ENCODE results near the gene EIF3I.

EIF3I gene

GRCh38 chr1:32221980-32222755, at the start of gene EIF3I, which contains the start of gene TMEM234:
Gene EIF3I, plus strand, starts transcription at chr1:32222407. Its CDS starts 35 bp downstream, at chr1:32222442.
Gene TMEM234, minus strand, starts transcription at chr1:32222353. Its CDS starts 31 bp downstream, at chr1:32222322.
- peak within 1 kb of the TSS; percentile 93 for H3K4me3 Mint-ChIP-seq
- H3K4me1 Mint-ChIP-seq: peaks cover 41% of the 10 kb centered on the region
- ATAC-seq: peak; percentile 95

DNA sequence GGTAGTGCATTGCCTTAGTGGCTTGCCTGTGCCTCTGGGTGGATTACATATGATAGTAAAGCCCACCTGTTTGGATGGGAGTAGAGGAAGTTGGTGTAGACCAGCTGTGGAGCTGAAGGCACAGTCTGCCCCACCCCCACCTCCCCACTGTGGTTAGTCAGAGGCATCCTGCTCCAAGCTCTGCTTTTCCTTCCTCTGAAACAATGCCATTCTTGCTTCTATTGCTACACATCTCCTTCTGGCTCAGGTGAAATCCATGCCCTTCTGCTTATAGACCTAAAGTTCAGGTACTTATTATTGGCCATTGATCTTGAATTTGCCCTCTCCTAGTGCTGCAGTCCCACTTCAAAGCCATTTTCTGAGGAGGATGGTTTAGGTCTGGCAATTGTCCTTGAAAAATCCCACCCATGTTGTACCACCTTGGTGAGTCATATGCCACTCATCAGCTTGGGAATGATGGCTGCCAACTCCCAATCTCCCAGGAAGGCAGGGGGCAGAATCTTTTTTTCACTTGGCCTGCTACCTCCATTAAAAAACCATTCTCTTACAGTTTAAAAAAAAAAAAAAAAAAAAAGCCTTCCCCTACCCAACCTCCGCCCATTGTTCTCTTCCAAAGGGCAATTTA, 49.5 kb upstream of the EIF3I start:
- Mint-ChIP-seq H3K27ac (no peak overlapping the region), H3K36me3 (ENCODE audit: low read depth) (peaks cover 47% of the 10 kb centered on the region)

More at GRCh38 chr1:32221980-32222755, at the start of gene EIF3I, which contains the start of gene TMEM234:
- Mint-ChIP-seq H3K9me3 (no peaks in the 10 kb centered on the region), H3K27ac (peak within 1 kb of the TSS; percentile 91), H3K36me3 (ENCODE audit: low read depth) (peaks cover 30% of the 10 kb centered on the region), H3K27me3 (no peaks in the 10 kb centered on the region)
- DNase-seq: peak; percentile 90

DNA sequence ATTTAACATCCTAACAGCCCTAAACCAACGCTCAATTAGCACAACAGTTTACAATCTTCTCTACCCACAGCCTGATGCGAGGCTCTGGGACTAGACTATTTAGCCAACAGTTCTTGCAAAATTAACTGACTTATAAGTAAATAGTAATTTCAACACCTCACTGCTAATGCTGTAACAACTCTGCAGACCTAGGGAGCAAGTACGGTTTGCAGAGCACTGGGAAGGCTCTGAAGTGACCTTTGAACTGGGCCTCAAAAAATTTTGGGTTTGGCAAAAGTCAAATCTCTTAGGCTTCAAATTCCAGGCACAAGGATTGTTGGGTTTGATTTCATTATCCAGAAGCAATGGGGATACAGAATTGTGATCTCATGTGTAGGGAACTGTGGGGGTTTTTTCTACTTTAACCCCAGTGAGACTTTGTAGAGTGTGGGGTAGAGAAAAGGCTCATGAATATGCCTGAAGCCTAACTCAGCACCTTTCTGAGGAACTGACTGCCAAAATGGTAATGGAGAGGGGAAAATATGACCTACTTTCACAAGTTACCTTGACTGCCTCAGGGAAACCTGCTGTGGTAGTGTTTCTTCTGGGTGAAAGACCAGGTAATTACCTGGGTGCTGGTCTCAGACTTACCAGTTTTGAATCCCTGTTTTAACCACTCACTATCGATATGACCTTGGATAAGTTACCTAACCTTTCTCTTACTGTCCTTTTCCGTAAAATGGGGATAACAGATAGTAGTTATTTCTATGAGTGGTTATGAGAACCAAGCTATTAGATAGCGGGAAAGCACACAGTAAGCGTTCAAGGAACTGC, 43.6 kb upstream of the EIF3I start:
- Mint-ChIP-seq H3K4me3 (peak overlapping the region; percentile 94), H3K36me3 (ENCODE audit: low read depth) (peaks cover 33% of the 10 kb centered on the region), H3K27me3 (no peaks in the 10 kb centered on the region), H3K4me1 (peaks cover 45% of the 10 kb centered on the region), H3K27ac (peak overlapping the region; percentile 98), H3K9me3 (no peaks in the 10 kb centered on the region)
- DNase-seq (no peak), ATAC-seq (no peak)

More for the DNA sequence above, 49.5 kb upstream of the EIF3I start:
- no peak for DNase-seq
- no peak overlapping the region for H3K4me3 Mint-ChIP-seq
- no peak for ATAC-seq
- H3K4me1 Mint-ChIP-seq: peaks cover 6% of the 10 kb centered on the region
- no peaks in the 10 kb centered on the region for H3K9me3 Mint-ChIP-seq
- H3K27me3 Mint-ChIP-seq: no peaks in the 10 kb centered on the region

DNA sequence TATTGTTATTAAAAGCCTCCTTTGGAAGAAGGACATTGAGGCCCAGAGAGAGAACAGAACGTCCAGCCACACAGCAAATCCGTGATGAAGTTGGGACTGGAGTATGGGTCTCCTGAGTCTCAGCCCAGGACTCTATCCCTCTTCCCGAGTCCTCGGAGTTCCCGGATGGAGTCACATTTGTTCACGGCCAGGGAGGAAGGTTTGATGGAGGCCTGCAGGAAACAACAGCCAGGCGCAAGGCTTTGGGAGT, 43.1 kb upstream of the EIF3I start:
- H3K36me3 Mint-ChIP-seq (ENCODE audit: low read depth): peaks cover 37% of the 10 kb centered on the region
- H3K4me1 Mint-ChIP-seq: peaks cover 50% of the 10 kb centered on the region
- H3K27ac Mint-ChIP-seq: peak overlapping the region; percentile 98
- no peaks in the 10 kb centered on the region for H3K9me3 Mint-ChIP-seq
- ATAC-seq (no peak), DNase-seq (no peak)
- H3K4me3 Mint-ChIP-seq: peak overlapping the region; percentile 94
- H3K27me3 Mint-ChIP-seq: no peaks in the 10 kb centered on the region

- DNase-seq (peak; percentile 93), ATAC-seq (peak; percentile 87)
- Mint-ChIP-seq H3K4me3 (peak within 1 kb of the TSS; percentile 94), H3K27ac (peak within 1 kb of the TSS; percentile 98), H3K36me3 (ENCODE audit: low read depth) (peaks cover 38% of the 10 kb centered on the region), H3K27me3 (no peaks in the 10 kb centered on the region), H3K4me1 (peaks cover 55% of the 10 kb centered on the region), H3K9me3 (no peaks in the 10 kb centered on the region)
Measured at GRCh38 chr1:32179443-32180185, 42.6 kb upstream of the EIF3I start, which contains the start of gene TXLNA. Gene TXLNA, plus strand, starts transcription at chr1:32179675. Its CDS starts 671 bp downstream, at chr1:32180346.

DNA sequence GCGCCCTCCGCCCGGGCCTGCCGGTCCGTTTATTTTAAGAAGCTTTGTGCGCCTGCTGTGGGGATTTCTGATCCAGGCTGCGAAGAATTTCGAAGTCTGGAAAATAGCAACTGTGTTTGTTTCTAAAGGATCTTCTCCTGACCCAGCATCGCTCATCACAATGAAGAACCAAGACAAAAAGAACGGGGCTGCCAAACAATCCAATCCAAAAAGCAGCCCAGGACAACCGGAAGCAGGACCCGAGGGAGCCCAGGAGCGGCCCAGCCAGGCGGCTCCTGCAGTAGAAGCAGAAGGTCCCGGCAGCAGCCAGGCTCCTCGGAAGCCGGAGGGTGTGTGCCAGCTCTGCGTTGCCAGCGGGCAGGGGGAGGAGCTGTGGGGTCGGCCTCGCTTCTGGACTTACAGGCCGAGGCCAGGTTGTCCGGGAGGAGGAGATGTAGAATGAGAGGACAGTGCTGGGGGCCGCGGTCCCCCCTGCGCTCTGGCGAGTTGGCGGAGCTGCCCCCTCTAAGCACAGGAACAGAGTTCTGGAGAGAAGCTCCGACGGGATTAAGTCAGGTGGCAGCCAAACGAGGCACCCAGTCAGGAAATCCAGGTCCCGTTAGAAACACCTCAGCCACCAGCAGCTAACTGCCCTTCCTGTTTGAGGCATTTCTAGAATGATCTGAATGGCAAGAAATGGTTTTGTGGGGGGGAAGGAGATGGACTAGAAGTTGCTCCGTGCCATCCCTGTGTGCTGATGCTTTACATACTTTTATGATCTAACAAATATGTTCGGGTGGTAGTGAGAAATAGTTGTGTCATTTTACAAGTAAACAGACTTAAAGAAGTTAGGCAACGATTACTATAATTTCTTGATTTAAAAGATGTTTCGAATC, 41.8 kb upstream of the EIF3I start:
- DNase-seq: peak; percentile 48
- peaks cover 61% of the 10 kb centered on the region for H3K4me1 Mint-ChIP-seq

DNA sequence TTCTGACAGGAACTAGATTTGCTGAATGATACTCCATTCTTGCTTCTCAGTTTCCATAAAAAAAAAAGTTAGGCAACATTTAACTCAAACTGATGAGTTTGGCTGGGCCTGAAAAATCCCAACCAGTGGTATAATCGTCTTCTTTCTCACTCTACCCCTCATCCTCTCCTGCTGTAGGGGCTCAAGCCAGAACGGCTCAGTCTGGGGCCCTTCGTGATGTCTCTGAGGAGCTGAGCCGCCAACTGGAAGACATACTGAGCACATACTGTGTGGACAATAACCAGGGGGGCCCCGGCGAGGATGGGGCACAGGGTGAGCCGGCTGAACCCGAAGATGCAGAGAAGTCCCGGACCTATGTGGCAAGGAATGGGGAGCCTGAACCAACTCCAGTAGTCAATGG, 41.1 kb upstream of the EIF3I start:
- Mint-ChIP-seq H3K36me3 (ENCODE audit: low read depth) (peaks cover 45% of the 10 kb centered on the region), H3K4me1 (peaks cover 66% of the 10 kb centered on the region), H3K9me3 (no peaks in the 10 kb centered on the region), H3K27ac (peak overlapping the region; percentile 98), H3K27me3 (no peaks in the 10 kb centered on the region), H3K4me3 (peak overlapping the region; percentile 94)
- no peak for ATAC-seq
- DNase-seq: no peak

More for the DNA sequence above, 41.8 kb upstream of the EIF3I start:
- ATAC-seq: peak; percentile 21
- H3K9me3 Mint-ChIP-seq: no peaks in the 10 kb centered on the region
- peak overlapping the region; percentile 94 for H3K4me3 Mint-ChIP-seq
- peaks cover 43% of the 10 kb centered on the region for H3K36me3 Mint-ChIP-seq (ENCODE audit: low read depth)
- no peaks in the 10 kb centered on the region for H3K27me3 Mint-ChIP-seq
- peak overlapping the region; percentile 98 for H3K27ac Mint-ChIP-seq

- DNase-seq (no peak), ATAC-seq (no peak)
- H3K4me3 Mint-ChIP-seq: peak overlapping the region; percentile 94
- H3K36me3 Mint-ChIP-seq (ENCODE audit: low read depth): peaks cover 50% of the 10 kb centered on the region
- H3K4me1 Mint-ChIP-seq: peaks cover 70% of the 10 kb centered on the region
- H3K27me3 Mint-ChIP-seq: no peaks in the 10 kb centered on the region
- H3K27ac Mint-ChIP-seq: peak overlapping the region; percentile 98
- no peaks in the 10 kb centered on the region for H3K9me3 Mint-ChIP-seq
Measured at GRCh38 chr1:32181563-32181962, 40.6 kb upstream of the EIF3I start.

GRCh38 chr1:32182060-32182459, 40.1 kb upstream of the EIF3I start:
- ATAC-seq: no peak
- DNase-seq: no peak
- Mint-ChIP-seq H3K4me1 (peaks cover 71% of the 10 kb centered on the region), H3K4me3 (peak overlapping the region; percentile 94), H3K36me3 (ENCODE audit: low read depth) (peaks cover 52% of the 10 kb centered on the region), H3K27ac (peak overlapping the region; percentile 98), H3K9me3 (no peaks in the 10 kb centered on the region), H3K27me3 (no peaks in the 10 kb centered on the region)

GRCh38 chr1:32184650-32185049, 37.6 kb upstream of the EIF3I start:
- peaks cover 59% of the 10 kb centered on the region for H3K4me1 Mint-ChIP-seq
- DNase-seq (no peak), ATAC-seq (no peak)
- H3K27me3 Mint-ChIP-seq: no peaks in the 10 kb centered on the region
- peaks cover 75% of the 10 kb centered on the region for H3K36me3 Mint-ChIP-seq (ENCODE audit: low read depth)
- no peaks in the 10 kb centered on the region for H3K9me3 Mint-ChIP-seq
- peak overlapping the region; percentile 65 for H3K4me3 Mint-ChIP-seq
- peak overlapping the region; percentile 39 for H3K27ac Mint-ChIP-seq

DNA sequence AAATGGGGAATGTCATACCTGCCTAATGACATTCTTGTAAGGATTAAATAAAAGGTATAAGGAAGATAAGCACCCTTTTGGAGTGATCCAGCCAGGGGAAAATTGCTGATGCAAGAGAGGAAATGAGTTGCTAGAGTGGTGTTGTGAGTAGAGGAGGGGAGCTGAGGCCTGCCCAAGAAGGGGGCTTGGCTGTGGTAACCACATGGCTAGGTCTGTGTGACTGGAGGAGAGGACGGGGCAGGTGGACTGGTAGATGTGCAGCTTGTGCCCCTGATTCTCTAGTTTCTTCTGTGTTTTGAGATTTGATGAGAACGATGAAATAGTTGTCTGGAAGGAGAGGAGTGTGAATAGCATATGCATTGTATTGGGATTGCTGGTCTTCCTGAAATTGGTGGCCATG, 36.1 kb upstream of the EIF3I start:
- Mint-ChIP-seq H3K9me3 (no peaks in the 10 kb centered on the region), H3K36me3 (ENCODE audit: low read depth) (peaks cover 76% of the 10 kb centered on the region), H3K4me1 (peaks cover 47% of the 10 kb centered on the region), H3K4me3 (peak overlapping the region; percentile 50), H3K27me3 (no peaks in the 10 kb centered on the region), H3K27ac (peak overlapping the region; percentile 89)
- no peak for DNase-seq
- peak; percentile 22 for ATAC-seq

- ATAC-seq: no peak
- Mint-ChIP-seq H3K27ac (peak overlapping the region; percentile 89), H3K27me3 (no peaks in the 10 kb centered on the region), H3K4me3 (peak overlapping the region; percentile 50), H3K4me1 (peaks cover 43% of the 10 kb centered on the region), H3K9me3 (no peaks in the 10 kb centered on the region), H3K36me3 (ENCODE audit: low read depth) (peaks cover 76% of the 10 kb centered on the region)
- DNase-seq: no peak
Measured at GRCh38 chr1:32186491-32186890, 35.7 kb upstream of the EIF3I start.

DNA sequence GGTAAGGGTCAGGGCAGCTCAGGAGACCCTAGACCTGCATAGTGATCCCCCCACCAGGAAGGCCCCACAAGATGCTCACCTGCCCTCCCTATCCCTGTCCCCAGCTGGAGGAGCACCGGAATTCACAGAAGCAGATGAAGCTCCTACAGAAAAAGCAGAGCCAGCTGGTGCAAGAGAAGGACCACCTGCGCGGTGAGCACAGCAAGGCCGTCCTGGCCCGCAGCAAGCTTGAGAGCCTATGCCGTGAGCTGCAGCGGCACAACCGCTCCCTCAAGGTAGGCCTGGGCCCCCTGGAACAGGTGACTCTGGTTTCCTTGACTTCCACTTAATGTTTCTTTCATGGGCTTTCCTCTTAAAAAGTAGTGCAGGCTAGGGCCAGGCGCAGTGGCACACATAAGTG, 34.4 kb upstream of the EIF3I start:
- Mint-ChIP-seq H3K4me1 (peaks cover 33% of the 10 kb centered on the region), H3K9me3 (no peaks in the 10 kb centered on the region), H3K27ac (no peak overlapping the region), H3K27me3 (no peaks in the 10 kb centered on the region), H3K4me3 (no peak overlapping the region), H3K36me3 (ENCODE audit: low read depth) (peaks cover 79% of the 10 kb centered on the region)
- DNase-seq (no peak), ATAC-seq (no peak)
